Measurements from ENCODE around the gene ABCF2.

ABCF2 gene

GRCh38 chr7:151240942-151241754 is 14.1 kb upstream of the ABCF2 start:
- no peak overlapping the region for H2AK5ac ChIP-seq (ENCODE audit: low read length)
- H3K18ac ChIP-seq (ENCODE audit: low read length) = no peak overlapping the region
- no peak overlapping the region for H3K56ac ChIP-seq (ENCODE audit: low read length)
- peaks cover 1% of the 10 kb centered on the region for H3K36me3 ChIP-seq (ENCODE audit: control insufficient read depth, insufficient read depth, low read length)
- H3K23ac ChIP-seq (ENCODE audit: low read length) = no peak overlapping the region
- H3K9ac ChIP-seq (ENCODE audit: low read length) = no peak overlapping the region
- no peak overlapping the region for H3K4me3 ChIP-seq (ENCODE audit: low read length)
- no peak overlapping the region for H2BK5ac ChIP-seq (ENCODE audit: low read length)
- no peak overlapping the region for H2BK120ac ChIP-seq (ENCODE audit: low read depth, low read length)
- no peak overlapping the region for H4K8ac ChIP-seq (ENCODE audit: low read depth, low read length)
- no peak overlapping the region for H2BK15ac ChIP-seq (replicated peaks; ENCODE audit: low read depth)
- no peaks in the 10 kb centered on the region for H3K79me2 ChIP-seq (ENCODE audit: control insufficient read depth, insufficient read depth, low read length)
- H3K4ac ChIP-seq (ENCODE audit: low read depth, low read length) = no peak overlapping the region
- H3K27me3 ChIP-seq (ENCODE audit: insufficient read depth, low read length, poor library complexity) = peaks cover 2% of the 10 kb centered on the region
- H3K79me1 ChIP-seq (ENCODE audit: low read length) = no peaks in the 10 kb centered on the region
- H3K27ac ChIP-seq (ENCODE audit: low read depth, low read length) = no peak overlapping the region
- no peak overlapping the region for H3K4me2 ChIP-seq (ENCODE audit: low read length)
- DNase-seq = no peak
- no peak overlapping the region for H4K5ac ChIP-seq (ENCODE audit: low read length)
- WGBS (ENCODE audit: extremely low coverage, insufficient coverage, low lambda C conversion rate) = no CpG with 5 or more reads among the region's 7 CpGs
- peaks cover 3% of the 10 kb centered on the region for H3K4me1 ChIP-seq (ENCODE audit: control insufficient read depth, low read depth, low read length)

- H3K56ac ChIP-seq (ENCODE audit: low read length) = no peak overlapping the region
- H4K8ac ChIP-seq (ENCODE audit: low read depth, low read length) = no peak overlapping the region
- no peak overlapping the region for H2BK15ac ChIP-seq (replicated peaks; ENCODE audit: low read depth)
- H2BK120ac ChIP-seq (ENCODE audit: low read depth, low read length) = no peak overlapping the region
- H3K9ac ChIP-seq (ENCODE audit: low read length) = no peak overlapping the region
- peaks cover 2% of the 10 kb centered on the region for H3K27me3 ChIP-seq (ENCODE audit: insufficient read depth, low read length, poor library complexity)
- no peak overlapping the region for H4K5ac ChIP-seq (ENCODE audit: low read length)
- H3K79me1 ChIP-seq (ENCODE audit: low read length) = no peaks in the 10 kb centered on the region
- no peak overlapping the region for H3K4me3 ChIP-seq (ENCODE audit: low read length)
- H3K18ac ChIP-seq (ENCODE audit: low read length) = no peak overlapping the region
- H3K23ac ChIP-seq (ENCODE audit: low read length) = no peak overlapping the region
- no peak for DNase-seq
- H3K36me3 ChIP-seq (ENCODE audit: control insufficient read depth, insufficient read depth, low read length) = peaks cover 1% of the 10 kb centered on the region
- no peak overlapping the region for H3K4me2 ChIP-seq (ENCODE audit: low read length)
- H2AK5ac ChIP-seq (ENCODE audit: low read length) = no peak overlapping the region
- H3K4ac ChIP-seq (ENCODE audit: low read depth, low read length) = no peak overlapping the region
- H3K79me2 ChIP-seq (ENCODE audit: control insufficient read depth, insufficient read depth, low read length) = no peaks in the 10 kb centered on the region
- H3K27ac ChIP-seq (ENCODE audit: low read depth, low read length) = no peak overlapping the region
- WGBS (ENCODE audit: extremely low coverage, insufficient coverage, low lambda C conversion rate) = no CpG with 5 or more reads among the region's 4 CpGs
- no peak overlapping the region for H2BK5ac ChIP-seq (ENCODE audit: low read length)
- peaks cover 2% of the 10 kb centered on the region for H3K4me1 ChIP-seq (ENCODE audit: control insufficient read depth, low read depth, low read length)
Measured at GRCh38 chr7:151240536-151240935, 13.5 kb upstream of the ABCF2 start.

DNA sequence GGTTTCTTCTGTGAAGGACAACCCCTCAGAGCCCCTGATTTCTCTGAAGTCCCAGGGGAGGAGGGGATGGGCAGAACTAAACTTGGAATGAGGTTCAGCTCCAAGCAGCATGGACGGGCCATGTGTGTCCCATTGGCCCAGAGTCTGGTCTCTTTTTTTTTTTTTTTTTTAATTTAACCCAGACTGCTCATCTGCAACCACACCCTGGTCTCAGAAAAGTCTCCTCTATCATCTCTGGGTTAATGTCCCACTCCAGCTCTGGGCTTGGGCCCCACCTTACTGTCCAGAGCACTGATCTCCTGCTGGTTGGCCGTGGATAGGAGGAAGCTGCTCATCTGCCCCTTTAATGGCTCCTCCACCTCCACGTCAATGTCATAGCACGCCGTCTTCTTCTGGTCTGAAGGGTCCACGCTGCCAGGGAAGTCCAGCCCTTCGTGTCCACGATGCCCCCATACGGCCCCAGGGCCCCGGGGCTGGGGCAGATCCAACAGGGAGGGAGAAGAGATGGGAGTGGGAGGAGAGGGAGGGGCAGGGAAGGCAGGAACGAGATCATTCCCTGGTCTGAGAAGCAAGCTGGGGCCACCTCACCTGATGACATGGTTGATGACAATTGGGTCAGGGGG is 12.9 kb upstream of the ABCF2 start:
- H2BK120ac ChIP-seq (ENCODE audit: low read depth, low read length) = no peak overlapping the region
- H3K27me3 ChIP-seq (ENCODE audit: insufficient read depth, low read length, poor library complexity) = peaks cover 2% of the 10 kb centered on the region
- no peak overlapping the region for H2AK5ac ChIP-seq (ENCODE audit: low read length)
- no peak overlapping the region for H3K23ac ChIP-seq (ENCODE audit: low read length)
- no peak overlapping the region for H2BK15ac ChIP-seq (replicated peaks; ENCODE audit: low read depth)
- H2BK5ac ChIP-seq (ENCODE audit: low read length) = no peak overlapping the region
- H3K4me1 ChIP-seq (ENCODE audit: control insufficient read depth, low read depth, low read length) = peaks cover 2% of the 10 kb centered on the region
- no peak overlapping the region for H3K9ac ChIP-seq (ENCODE audit: low read length)
- no peak for DNase-seq
- no peak overlapping the region for H3K56ac ChIP-seq (ENCODE audit: low read length)
- no peak overlapping the region for H3K27ac ChIP-seq (ENCODE audit: low read depth, low read length)
- no peaks in the 10 kb centered on the region for H3K79me2 ChIP-seq (ENCODE audit: control insufficient read depth, insufficient read depth, low read length)
- WGBS (ENCODE audit: extremely low coverage, insufficient coverage, low lambda C conversion rate) = no CpG with 5 or more reads among the region's 11 CpGs
- no peak overlapping the region for H3K4ac ChIP-seq (ENCODE audit: low read depth, low read length)
- H3K79me1 ChIP-seq (ENCODE audit: low read length) = peaks cover 1% of the 10 kb centered on the region
- H3K36me3 ChIP-seq (ENCODE audit: control insufficient read depth, insufficient read depth, low read length) = peaks cover 1% of the 10 kb centered on the region
- H4K5ac ChIP-seq (ENCODE audit: low read length) = no peak overlapping the region
- H3K4me3 ChIP-seq (ENCODE audit: low read length) = no peak overlapping the region
- no peak overlapping the region for H3K18ac ChIP-seq (ENCODE audit: low read length)
- no peak overlapping the region for H3K4me2 ChIP-seq (ENCODE audit: low read length)
- no peak overlapping the region for H4K8ac ChIP-seq (ENCODE audit: low read depth, low read length)

- Histone ChIP-seq H3K27ac (ENCODE audit: low read depth, low read length) (no peak overlapping the region), H3K9ac (ENCODE audit: low read length) (no peak overlapping the region), H3K79me1 (ENCODE audit: low read length) (peaks cover 3% of the 10 kb centered on the region), H3K56ac (ENCODE audit: low read length) (no peak overlapping the region), H3K4me3 (ENCODE audit: low read length) (no peak overlapping the region), H2AK5ac (ENCODE audit: low read length) (no peak overlapping the region), H3K4ac (ENCODE audit: low read depth, low read length) (no peak overlapping the region), H3K18ac (ENCODE audit: low read length) (no peak overlapping the region), H2BK120ac (ENCODE audit: low read depth, low read length) (no peak overlapping the region), H3K4me1 (ENCODE audit: control insufficient read depth, low read depth, low read length) (peaks cover 2% of the 10 kb centered on the region), H2BK15ac (replicated peaks; ENCODE audit: low read depth) (no peak overlapping the region), H3K36me3 (ENCODE audit: control insufficient read depth, insufficient read depth, low read length) (peaks cover 1% of the 10 kb centered on the region), H2BK5ac (ENCODE audit: low read length) (no peak overlapping the region), H3K23ac (ENCODE audit: low read length) (no peak overlapping the region), H4K8ac (ENCODE audit: low read depth, low read length) (no peak overlapping the region), H3K27me3 (ENCODE audit: insufficient read depth, low read length, poor library complexity) (no peaks in the 10 kb centered on the region), H4K5ac (ENCODE audit: low read length) (no peak overlapping the region), H3K4me2 (ENCODE audit: low read length) (no peak overlapping the region), H3K79me2 (ENCODE audit: control insufficient read depth, insufficient read depth, low read length) (peaks cover 1% of the 10 kb centered on the region)
- no CpG with 5 or more reads among the region's 25 CpGs for WGBS (ENCODE audit: extremely low coverage, insufficient coverage, low lambda C conversion rate)
- DNase-seq = no peak
Measured at GRCh38 chr7:151238924-151239836, 12.2 kb upstream of the ABCF2 start.

DNA sequence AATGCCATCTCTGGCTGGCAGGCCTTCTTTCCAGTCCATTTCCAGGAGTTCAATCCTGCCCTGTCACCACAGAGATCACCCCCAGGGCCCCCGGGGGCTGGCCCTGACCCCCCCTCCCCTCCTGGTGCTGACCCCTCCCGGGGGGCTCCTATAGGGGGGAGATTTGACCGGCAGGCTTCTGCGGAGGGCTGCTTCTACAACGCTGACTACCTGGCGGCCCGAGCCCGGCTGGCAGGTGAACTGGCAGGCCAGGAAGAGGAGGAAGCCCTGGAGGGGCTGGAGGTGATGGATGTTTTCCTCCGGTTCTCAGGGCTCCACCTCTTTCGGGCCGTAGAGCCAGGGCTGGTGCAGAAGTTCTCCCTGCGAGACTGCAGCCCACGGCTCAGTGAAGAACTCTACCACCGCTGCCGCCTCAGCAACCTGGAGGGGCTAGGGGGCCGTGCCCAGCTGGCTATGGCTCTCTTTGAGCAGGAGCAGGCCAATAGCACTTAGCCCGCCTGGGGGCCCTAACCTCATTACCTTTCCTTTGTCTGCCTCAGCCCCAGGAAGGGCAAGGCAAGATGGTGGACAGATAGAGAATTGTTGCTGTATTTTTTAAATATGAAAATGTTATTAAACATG is 11.3 kb upstream of the ABCF2 start:
- Histone ChIP-seq H3K23ac (ENCODE audit: low read length) (no peak overlapping the region), H3K4me3 (ENCODE audit: low read length) (no peak overlapping the region), H3K4me2 (ENCODE audit: low read length) (no peak overlapping the region), H3K36me3 (ENCODE audit: control insufficient read depth, insufficient read depth, low read length) (peaks cover 3% of the 10 kb centered on the region), H2BK15ac (replicated peaks; ENCODE audit: low read depth) (no peak overlapping the region), H3K4ac (ENCODE audit: low read depth, low read length) (no peak overlapping the region), H3K27me3 (ENCODE audit: insufficient read depth, low read length, poor library complexity) (no peaks in the 10 kb centered on the region), H4K5ac (ENCODE audit: low read length) (no peak overlapping the region), H3K79me1 (ENCODE audit: low read length) (peaks cover 12% of the 10 kb centered on the region), H4K8ac (ENCODE audit: low read depth, low read length) (no peak overlapping the region), H2BK120ac (ENCODE audit: low read depth, low read length) (no peak overlapping the region), H3K27ac (ENCODE audit: low read depth, low read length) (no peak overlapping the region), H2BK5ac (ENCODE audit: low read length) (no peak overlapping the region), H3K9ac (ENCODE audit: low read length) (no peak overlapping the region), H3K18ac (ENCODE audit: low read length) (no peak overlapping the region), H2AK5ac (ENCODE audit: low read length) (no peak overlapping the region), H3K4me1 (ENCODE audit: control insufficient read depth, low read depth, low read length) (peaks cover 4% of the 10 kb centered on the region), H3K79me2 (ENCODE audit: control insufficient read depth, insufficient read depth, low read length) (peaks cover 10% of the 10 kb centered on the region), H3K56ac (ENCODE audit: low read length) (no peak overlapping the region)
- no peak for DNase-seq
- no CpG with 5 or more reads among the region's 17 CpGs for WGBS (ENCODE audit: extremely low coverage, insufficient coverage, low lambda C conversion rate)

Data from mesendoderm (in vitro differentiated cells).